HTR-8/SVneo (cell line): ENCODE data around the gene SPAG7.

Source experiments
- DNase-seq: peaks from one replicate; pipeline ENCODE4 v3.0.0; 2011; ENCODE audit warnings: low spot score, mixed read lengths; ENCODE audit not compliant: insufficient read length
- FAIRE-seq: peaks from 2 replicates; lab custom pipeline; 2011; peaks lifted over from hg19 to GRCh38; lab: Jason Lieb, UNC

SPAG7 gene, protein sequence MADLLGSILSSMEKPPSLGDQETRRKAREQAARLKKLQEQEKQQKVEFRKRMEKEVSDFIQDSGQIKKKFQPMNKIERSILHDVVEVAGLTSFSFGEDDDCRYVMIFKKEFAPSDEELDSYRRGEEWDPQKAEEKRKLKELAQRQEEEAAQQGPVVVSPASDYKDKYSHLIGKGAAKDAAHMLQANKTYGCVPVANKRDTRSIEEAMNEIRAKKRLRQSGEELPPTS

DNA sequence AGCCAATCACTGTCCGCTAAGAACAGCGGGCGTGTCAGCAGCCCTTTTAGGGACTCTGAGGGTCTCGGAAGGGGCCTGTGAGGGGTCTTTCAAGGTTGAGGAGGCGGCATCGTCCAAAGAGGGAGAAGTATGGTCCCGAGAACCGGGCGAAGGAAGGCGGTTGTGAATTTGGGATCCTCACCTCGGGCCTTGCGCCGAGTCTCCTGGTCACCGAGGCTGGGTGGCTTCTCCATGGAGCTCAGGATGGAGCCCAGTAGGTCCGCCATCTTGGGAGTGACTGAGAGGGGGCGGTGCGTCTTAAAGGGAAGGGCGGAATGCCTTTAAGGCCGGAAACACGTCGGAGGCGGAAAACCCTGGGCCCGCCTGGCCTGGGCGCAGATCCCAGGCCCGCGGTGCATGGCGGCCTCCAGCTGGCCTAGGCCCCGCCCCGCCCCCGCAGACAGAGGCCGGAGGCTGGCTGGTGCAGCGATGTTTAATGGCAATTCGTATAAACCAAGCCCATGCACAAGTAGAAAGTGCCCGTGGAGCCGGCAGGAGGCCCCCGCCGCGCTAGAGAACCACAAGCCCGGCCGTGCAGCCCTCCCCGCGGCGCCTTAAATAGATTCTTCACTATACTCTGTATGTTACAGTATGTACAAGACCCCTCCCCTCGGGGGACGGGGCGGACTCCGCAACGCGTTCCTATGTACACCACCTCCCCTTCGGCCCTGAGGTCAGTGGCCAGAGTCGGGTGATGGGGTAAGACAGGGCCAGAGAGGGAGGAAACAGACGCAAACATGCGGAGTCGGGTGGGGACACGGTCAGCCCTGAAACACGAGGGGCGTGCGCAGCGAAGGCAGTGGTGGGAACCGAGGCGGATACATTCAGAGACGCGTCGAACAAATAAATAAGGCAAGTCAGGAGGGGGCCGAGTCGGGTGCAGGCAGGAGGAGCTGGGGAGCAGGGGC is at the start of gene SPAG7:
SPAG7 (minus strand) TSS at position 279 of the 947 bp plus-strand sequence; CDS start at position 266, 13 bp downstream.
- DNase-seq (peak; percentile 93), FAIRE-seq (peak; percentile 36)

DNA sequence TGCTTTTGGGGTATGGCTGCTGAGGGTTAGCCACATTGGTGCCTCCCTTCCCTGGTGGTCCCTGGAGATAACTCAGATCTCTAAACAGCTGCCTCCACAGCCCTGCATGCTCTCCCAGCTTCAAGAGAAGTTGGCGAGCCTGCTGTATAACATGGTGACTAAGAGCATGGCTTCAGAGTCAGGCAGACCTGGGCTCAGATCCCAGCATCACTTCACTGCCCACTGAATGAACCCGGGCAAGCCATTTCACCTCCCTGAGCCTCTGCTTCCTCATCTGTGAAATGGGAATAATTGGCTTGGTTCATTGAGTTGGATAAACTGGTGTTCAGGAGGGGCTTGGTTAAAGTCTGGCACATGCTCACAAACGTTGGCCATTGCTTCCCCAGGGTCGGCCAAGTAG is 46.7 kb upstream of the SPAG7 start:
- FAIRE-seq = no peak
- DNase-seq = no peak

DNA sequence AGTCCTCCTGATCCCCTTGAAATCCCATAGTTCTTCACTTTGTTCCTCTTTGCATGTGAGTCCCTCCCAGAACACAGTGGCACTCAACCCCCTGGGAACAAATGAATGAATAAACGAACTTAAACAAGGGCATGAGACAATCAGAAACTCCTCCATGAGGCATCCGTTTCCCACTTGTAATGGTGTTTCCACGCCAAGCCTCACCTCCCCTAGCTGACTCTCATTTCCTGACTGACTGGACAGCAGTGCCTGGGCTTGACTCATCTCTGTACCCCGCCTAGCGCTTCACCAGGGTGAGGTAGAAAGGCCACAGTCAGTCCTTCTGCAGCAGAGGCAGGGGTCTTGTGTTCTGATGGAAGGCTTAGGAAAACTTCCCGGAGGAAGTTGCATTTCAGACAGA is 44.3 kb upstream of the SPAG7 start:
- FAIRE-seq (no peak), DNase-seq (no peak)

DNA sequence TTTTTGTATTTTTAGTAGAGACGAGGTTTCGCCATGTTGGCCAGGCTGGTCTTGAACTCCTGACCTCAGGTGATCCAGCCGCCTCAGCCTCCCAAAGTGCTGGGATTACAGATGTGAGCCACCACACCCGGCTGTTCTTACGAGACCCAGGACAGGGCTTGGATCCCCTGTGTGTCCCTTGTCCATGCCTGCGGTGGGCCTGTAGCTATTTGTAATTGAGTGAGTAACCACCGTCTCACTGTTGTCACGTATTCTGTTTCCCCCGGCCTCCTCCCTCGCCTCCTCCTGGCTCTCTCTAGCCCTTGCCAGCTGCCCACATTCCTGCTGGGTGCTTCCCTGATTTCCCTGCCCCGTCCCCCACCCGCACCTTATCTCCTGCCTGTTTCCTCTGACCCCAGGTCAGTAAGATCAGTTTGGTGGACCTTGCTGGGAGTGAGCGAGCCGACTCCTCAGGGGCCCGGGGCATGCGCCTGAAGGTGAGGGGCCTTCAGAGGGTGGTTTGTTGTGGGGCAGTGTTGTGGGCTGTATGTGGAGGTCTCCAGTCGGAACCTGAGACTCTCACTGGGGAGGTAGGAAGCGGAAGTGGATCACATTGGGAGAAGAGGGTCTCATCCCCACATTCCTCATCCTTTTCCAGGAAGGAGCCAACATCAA is 35.7 kb upstream of the SPAG7 start:
- FAIRE-seq = no peak

DNA sequence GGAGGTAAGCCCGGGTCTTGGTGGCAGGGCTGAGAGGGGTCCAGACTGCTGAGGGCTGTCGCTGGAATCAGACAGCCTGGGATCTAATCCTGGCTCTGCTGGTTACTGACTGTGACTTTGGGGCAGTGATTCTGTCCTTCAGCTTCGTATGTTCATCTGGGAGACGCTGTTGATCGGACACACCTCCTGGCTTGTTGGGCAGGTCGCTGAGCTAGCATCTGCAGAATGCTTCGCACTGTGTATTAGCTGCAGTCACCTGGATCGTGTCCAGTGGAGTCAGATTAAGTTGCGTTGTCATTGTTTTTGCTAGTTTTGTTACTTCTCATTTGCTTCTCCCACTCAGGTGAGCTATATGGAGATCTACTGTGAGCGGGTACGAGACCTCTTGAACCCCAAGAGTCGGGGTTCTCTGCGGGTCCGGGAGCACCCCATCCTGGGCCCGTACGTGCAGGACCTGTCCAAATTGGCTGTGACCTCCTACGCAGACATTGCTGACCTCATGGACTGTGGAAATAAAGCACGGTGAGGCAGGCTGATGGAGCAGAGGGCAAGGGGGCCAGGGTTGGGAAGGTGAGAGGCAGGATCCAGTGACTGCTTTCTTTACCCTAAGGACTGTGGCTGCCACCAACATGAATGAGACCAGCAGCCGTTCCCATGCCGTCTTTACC is 34.6 kb upstream of the SPAG7 start:
- DNase-seq (no peak), FAIRE-seq (peak; percentile 33)

More for the DNA sequence above, 35.7 kb upstream of the SPAG7 start:
- DNase-seq = no peak

DNA sequence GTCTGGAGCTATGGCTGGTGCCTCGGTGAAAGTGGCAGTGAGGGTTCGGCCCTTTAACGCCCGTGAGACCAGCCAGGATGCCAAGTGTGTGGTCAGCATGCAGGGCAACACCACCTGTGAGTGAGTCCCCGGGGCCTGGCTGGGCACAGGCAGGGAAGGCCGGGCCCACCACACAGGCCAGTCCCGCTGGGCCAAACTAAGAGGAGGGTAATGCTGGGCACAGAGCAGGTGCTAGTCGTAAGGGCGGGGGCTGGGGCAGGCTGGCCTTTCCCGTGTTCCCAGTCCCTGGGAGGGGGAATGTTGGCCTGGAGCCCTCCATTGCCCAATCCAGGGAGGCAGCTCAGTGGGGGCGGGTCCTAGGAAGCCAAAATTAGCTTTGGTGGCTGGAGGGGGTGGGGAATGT is 32.6 kb upstream of the SPAG7 start:
- FAIRE-seq (no peak), DNase-seq (no peak)

DNA sequence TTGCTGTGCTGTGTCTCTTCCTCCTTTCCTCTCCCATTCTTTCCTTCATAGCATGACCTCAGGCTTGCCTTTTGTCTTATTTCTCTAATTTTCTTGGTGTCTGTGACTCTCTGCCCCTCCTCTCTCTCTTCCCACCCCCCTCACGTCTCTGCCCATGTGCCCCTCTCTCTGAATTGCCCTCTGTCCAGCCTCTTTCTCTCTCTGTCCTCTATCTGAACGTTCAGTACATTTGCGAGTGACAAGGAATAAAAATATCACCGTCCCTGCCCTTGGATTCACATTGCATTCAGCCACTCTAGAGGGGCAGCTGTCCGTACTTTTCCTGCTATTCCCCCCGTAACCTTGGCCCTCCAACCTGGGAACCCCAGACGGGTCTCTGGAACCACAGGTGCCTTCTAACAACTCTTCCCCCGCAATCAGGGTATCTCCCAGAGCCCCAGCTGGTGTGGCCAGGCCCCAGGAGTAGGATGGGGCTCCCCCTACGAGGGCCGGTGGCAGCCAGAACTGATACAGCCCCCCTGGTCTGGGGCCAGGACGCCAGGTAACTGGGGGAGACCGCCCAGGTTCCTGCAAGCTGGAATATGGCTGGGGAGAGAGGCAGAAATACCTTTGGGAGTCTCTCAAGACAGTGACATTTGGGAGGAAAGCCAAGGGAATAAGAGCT is 31.9 kb upstream of the SPAG7 start:
- DNase-seq (no peak), FAIRE-seq (no peak)

DNA sequence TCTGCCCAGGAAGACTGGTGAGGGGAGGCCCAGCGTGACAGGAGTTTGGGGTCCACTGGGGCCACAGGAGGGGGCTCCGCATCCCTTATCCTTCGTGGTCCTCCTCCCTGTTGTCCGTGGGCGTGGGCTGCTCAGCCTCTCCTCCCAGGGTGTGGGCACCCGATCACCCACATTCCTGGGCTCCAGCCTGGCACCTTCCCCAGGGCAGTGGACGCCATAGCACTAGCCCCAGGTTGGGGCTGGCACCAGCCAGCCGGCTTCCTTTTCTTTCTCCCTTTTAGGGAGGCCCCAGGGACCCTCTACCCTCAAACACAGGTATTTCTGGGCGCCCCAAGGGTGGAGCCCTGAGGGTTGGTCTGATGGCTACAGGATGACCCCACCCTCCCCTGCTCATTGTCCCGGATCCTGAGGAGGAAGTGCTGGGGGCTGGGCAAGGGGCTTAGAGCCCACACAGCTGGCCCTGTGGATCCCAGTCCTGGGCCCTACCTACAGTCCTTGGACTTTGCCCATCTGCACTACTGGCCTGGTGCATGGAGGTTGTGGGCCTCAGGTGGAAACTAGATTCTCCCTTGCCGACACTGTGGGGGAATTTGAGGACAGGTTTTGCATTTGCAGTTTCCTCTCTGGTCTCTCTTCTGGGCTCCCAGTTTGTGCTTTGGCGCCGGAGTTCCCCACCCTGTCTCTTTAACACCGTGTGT is 31.3 kb upstream of the SPAG7 start:
- FAIRE-seq = no peak
- peak; percentile 37 for DNase-seq

DNA sequence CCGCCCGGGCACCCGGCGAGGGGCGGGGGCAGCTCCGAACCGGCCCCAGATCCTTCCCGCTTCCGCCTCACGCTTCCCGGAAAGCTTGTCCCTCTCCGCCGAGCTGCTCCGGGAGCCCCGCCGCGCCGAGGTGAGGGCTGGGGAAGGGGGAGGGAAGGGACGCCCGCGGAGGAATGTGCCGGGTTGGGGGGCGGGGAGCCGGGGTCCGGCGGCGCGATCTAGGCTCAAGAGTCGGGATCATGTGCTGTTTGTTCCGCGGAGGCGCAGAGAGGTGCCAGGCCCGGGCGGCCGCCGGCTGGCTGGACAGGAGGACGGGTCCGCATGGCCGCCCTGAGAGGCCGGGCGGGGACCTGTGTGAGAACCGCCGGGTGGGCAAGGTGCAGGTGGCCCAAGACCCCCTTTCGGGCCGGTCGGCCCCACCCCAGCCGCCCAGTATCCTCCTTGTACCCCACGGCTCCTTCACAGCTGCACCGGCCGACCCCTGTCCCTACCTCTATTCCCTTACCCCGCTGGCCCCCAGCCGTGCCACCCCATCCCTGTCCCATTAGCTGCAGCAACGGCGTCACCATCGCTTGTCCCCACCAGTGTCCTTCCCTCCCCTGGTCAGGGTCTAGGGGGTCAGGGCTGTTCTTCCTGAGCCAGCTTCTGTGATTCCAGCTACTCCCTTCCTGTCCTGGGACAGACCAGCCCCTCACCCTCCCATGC is 30.6 kb upstream of the SPAG7 start:
- DNase-seq = no peak
- peak; percentile 65 for FAIRE-seq

DNA sequence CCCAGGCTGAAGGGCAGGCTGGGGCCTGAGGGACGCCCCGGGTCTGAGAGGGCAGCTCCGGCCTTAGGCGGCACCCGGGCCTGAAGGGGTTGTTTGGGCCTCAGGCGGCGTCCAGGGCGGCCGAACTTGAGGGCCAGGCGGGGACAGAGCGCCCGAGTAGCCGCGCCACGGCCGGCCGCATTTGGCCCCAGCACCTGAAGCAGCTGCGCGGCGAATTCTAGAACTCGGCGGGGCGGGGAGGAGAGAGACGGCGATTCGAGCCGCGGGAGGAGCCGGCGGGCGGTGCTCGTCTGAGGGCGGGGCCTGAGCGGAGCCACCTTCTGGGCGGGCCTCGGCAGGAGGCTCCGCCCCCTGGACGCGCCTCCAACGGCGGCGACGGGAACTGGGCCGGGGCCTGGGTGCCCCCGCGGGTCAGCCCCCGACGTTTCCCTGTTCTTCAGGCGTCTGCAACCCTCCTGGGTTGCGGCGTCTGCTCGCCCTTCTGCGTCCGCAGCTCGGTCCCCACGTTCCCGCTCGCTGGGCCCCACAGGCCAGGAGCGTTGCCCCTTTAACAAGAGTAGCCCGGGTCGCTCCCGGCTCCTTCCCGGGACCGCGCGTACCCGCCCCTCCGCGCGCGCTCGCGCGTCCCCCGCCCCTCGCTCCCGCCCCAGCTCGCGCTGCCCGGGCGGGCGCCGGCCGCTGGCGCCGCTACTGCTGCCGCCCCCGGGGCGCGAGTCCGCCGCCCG is 29.8 kb upstream of the SPAG7 start, which contains the start of the genes INCA1 and KIF1C:
INCA1 (minus strand) TSS at position 221 of the 725 bp plus-strand sequence. CDS start 3,085 bp downstream, outside the sequence.
KIF1C (plus strand) TSS at position 649 of the 725 bp plus-strand sequence. CDS start 2,297 bp downstream, outside the sequence.
- DNase-seq (peak; percentile 95), FAIRE-seq (peak; percentile 93)

DNA sequence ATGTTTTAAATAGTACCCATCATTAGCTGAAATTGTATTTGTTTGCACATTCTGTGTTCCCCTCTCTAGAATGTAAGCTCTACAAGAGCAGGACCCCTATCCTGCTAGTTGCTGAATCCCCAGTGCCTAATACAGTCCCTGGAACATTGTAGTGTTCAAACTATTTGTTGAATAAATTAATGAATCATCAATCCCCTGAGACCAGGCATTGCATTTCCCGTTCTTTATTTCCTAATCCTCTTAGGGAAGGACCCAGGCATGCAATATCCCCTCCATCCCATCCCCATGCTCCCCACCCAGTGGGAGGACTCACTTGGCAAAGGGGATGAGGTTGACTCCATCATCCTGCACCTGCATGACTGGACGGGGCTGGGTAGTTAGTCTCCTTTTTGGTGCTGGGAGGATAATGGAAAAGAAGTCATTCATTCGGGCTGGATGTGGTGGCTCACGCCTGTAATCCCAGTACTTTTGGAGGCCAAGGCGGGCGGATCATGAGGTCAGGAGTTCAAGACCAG is 26.5 kb upstream of the SPAG7 start:
- DNase-seq (no peak), FAIRE-seq (no peak)

DNA sequence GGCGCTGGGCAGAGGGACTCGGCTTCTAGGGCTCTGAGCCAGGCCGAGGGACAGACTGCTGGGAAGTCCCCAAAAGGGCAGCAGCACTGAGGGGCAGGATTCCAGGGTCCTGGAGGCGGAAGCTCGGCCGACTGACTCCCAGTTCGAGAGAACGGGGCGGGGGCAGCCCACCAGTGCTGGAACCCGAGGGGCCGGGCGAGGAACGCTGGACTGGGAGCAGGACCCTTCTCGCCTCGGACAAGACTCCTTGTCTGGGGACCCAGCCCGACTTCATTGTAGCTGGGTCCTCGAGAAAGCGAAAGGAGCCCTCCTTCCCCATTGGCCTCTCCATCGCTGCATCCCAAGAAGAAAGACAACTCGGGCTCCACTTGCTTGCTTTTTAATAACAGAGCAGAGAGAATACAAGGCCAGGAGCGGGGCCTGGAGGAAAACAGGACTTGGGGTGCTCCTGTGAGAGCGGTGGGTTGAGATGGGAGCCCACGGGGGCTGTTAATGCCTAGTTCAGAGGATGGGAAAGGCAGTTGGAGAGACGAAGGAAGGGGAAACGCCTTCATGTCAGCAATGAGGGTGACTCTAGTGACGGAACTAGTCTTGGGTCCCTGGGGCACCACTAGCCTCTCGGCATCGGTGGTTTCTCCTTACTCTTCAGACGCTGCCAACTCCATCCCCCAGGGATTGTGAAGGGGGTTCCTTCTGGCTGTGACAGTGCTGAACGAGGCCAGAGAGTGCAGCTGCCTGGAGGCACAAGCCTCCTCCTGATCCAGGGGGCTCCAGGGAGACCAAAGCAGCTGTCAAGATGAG is 20.4 kb upstream of the SPAG7 start:
- no peak for FAIRE-seq
- DNase-seq = no peak

DNA sequence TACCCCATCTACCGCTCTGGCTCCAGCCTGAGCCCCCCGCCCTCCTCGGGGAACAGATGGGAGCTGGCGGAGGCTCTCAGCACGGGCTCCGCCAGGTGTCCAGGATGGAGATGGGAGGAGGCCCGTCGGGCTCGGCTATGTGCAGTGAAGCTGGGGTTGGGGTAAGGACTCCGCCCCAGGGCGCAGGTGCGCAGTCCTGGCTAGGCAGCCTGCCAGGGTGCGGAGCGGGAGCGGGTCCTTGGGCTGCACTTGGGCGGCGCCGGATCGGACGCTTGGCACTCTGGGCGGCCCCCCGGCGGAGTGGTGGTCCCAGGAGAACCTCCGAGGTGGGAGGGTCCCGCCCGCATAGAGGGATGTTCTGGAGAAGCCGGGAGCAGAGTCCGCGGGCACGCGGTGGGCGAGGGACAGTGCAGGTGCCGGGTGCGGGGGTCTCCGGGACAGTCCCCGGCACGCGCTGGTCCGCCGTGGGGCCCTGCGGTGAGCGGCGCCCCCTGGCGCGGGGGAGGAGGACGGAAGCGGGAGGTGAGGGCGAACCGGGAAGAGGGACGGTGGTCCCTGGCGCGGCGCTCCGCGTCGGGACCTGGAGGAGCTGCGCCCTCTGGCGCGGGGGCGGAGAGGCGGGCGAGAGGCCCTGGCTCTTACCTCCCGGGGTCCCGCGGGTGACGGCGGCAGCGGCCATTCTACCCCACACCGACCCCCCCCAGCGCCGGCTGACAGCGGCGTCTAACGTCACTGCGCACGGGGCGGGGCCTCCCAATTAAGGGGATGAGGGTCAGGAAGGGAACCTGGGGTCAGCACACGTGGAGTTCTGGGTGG is 19.5 kb upstream of the SPAG7 start, which contains the start of gene CAMTA2:
CAMTA2 (minus strand) TSS at position 725 of the 816 bp plus-strand sequence. CDS start 1,453 bp downstream, outside the sequence.
- DNase-seq = peak; percentile 85

DNA sequence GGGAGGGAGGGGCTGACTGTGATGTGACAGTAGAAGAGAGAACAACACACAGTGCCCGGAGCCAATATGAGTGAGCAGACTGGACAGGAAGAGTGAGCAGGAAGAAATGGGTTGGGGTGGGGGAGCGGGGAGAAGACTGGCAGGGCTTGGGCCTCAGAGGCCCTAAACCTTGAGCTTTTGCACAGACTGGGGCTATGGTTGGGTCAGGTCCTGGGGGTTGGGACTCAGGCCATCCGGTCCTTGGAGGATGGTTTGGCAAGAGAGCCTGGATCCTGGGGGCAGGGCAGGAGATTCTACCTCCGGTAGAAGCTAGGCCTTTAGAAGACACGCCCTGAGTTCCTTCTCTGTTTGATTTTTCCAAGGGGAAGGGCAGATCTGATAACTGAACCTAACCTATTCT is 18.8 kb upstream of the SPAG7 start:
- DNase-seq (no peak), FAIRE-seq (no peak)

More for the DNA sequence above, 19.5 kb upstream of the SPAG7 start, which contains the start of gene CAMTA2:
- FAIRE-seq = peak; percentile 89

DNA sequence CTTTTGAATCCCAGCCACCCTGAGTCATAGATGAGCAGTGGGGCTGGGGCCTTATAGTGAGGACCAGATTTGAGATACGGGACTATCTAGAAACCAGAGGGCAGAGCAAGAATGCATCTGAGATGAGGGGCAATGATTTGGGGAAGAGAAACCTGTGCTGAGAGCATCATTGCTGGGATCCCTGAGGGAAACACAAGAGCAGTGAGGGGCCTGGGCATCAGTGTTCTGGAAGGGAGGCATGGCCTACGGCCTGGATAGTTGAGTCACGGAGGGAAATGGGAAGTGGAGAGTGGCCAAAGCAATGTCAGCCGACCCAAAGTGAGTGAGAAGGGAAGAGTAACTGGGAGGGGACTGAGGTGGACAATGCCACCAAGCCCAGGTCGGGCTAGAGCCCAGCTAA is 14.7 kb upstream of the SPAG7 start:
- FAIRE-seq = no peak

More for the DNA sequence above, 14.7 kb upstream of the SPAG7 start:
- DNase-seq = no peak
